ENCODE data around the gene GAMT. TPM values are rescaled to one million over a fixed set of nuclear protein-coding genes. Genes with fewer than 3 reads are reported as not detected.

GAMT gene
- total and polyA plus RNA-seq, 2 experiments from 2014 or later = 21.5 to 36.9 TPM

- DNase-seq (ENCODE audit: low spot score) = no peak
- ATAC-seq = no peak
- no peaks in the 10 kb centered on the region for H3K9me2 ChIP-seq (ENCODE audit: insufficient read depth)
- H3K27ac ChIP-seq (ENCODE audit: low read depth) = no peak overlapping the region
- Mint-ChIP-seq H3K27me3 (ENCODE audit: insufficient read depth, low read depth, poor library complexity) (peaks cover 14% of the 10 kb centered on the region), H3K4me1 (peaks cover 50% of the 10 kb centered on the region), H3K4me3 (peak overlapping the region; percentile 92), H3K9me3 (peaks cover 2% of the 10 kb centered on the region; the same call in 1 of the 3 replicates), H3K27ac (no peak overlapping the region), H3K36me3 (ENCODE audit: low read depth) (peaks cover 47% of the 10 kb centered on the region)
- H4K20me1 ChIP-seq (replicated peaks; ENCODE audit: insufficient read depth) = peaks cover 33% of the 10 kb centered on the region
- peak overlapping the region; percentile 72 for H3K4me3 ChIP-seq
- no peaks in the 10 kb centered on the region for H3K27me3 ChIP-seq (ENCODE audit: insufficient read depth)
- H3K4me2 ChIP-seq = peak overlapping the region; percentile 92
- peaks cover 14% of the 10 kb centered on the region for H3K36me3 ChIP-seq (ENCODE audit: insufficient read depth)
- peaks cover 45% of the 10 kb centered on the region for H3F3A ChIP-seq (replicated peaks; ENCODE audit: low read depth)
- H2AFZ ChIP-seq = no peak overlapping the region
- TF ChIP-seq STAT1 (IDR thresholded peaks at IDR 0.05; ENCODE audit: unreplicated experiment) = no peak
- no peak for TF ChIP-seq CTCF (conservative IDR thresholded peaks at IDR 0.05; ENCODE audit: low read depth in 2 of 2)
- no peak for TF ChIP-seq ETS1 (IDR thresholded peaks at IDR 0.05)
- no peak for TF ChIP-seq EZH2 (IDR thresholded peaks at IDR 0.05; ENCODE audit: low read depth, unreplicated experiment)
- no peak for TF ChIP-seq EZH2phosphoT487 (IDR thresholded peaks at IDR 0.05; ENCODE audit: unreplicated experiment)
- no peak for TF ChIP-seq ZNF114 (CRISPR knock-in tag; IDR thresholded peaks at IDR 0.05)
- no peak for TF ChIP-seq ZNF462 (CRISPR knock-in tag; IDR thresholded peaks at IDR 0.05)
- TF ChIP-seq POLR2AphosphoS5 (IDR thresholded peaks at IDR 0.05; ENCODE audit: low read depth) = no peak
- no peak for TF ChIP-seq ZNF331 (CRISPR knock-in tag; IDR thresholded peaks at IDR 0.05; ENCODE audit: low read depth)
- TF ChIP-seq JUNB (IDR thresholded peaks at IDR 0.05; ENCODE audit: unreplicated experiment) = no peak
- no peak for TF ChIP-seq NANOG (IDR thresholded peaks at IDR 0.05; ENCODE audit: borderline replicate concordance)
- no peak for TF ChIP-seq REST (IDR thresholded peaks at IDR 0.05; ENCODE audit: unreplicated experiment)
- TF ChIP-seq CREB1 (CRISPR knock-in tag; IDR thresholded peaks at IDR 0.05; ENCODE audit: low read depth) = no peak
- H3K4me1 ChIP-seq (ENCODE audit: insufficient read depth) = peaks cover 37% of the 10 kb centered on the region
- H3K79me2 ChIP-seq (replicated peaks; ENCODE audit: insufficient read depth) = peaks cover 44% of the 10 kb centered on the region
Measured at GRCh38 chr19:1356508-1356865, 44.9 kb downstream of the GAMT start.

Data from GM23338 (cell line).